Measurements from ENCODE around the gene BBX. TPM values are rescaled to one million over a fixed set of nuclear protein-coding genes. Genes with fewer than 3 reads are reported as not detected.
A peak's percentile ranks its signal among the peaks of the same experiment; 100 is the strongest.

The BBX gene
- total RNA-seq, 1 donor from 2014 or later, result 62.3 TPM

- ATAC-seq, result peak; percentile 59
- Histone ChIP-seq H3K36me3 (no peaks in the 10 kb centered on the region), H3K9me3 (no peaks in the 10 kb centered on the region), H3K27me3 (no peaks in the 10 kb centered on the region), H3K4me1 (no peaks in the 10 kb centered on the region), H3K4me3 (no peak overlapping the region), H3K27ac (no peak overlapping the region)
- intact Hi-C loops (cut with DNase I), result no loop called here
- TF ChIP-seq CTCF (IDR thresholded peaks at IDR 0.05), result no peak
- DNase-seq, result no peak
Measured at GRCh38 chr3:107824822-107825371, 302.1 kb downstream of the BBX start.

GRCh38 chr3:107825556-107825955 is 302.8 kb downstream of the BBX start:
- H3K27ac ChIP-seq, result no peak overlapping the region
- peak; percentile 18 for ATAC-seq
- no peaks in the 10 kb centered on the region for H3K9me3 ChIP-seq
- TF ChIP-seq CTCF (IDR thresholded peaks at IDR 0.05), result no peak
- no peak for DNase-seq
- intact Hi-C loops (cut with DNase I), result no loop called here
- H3K36me3 ChIP-seq, result no peaks in the 10 kb centered on the region
- no peaks in the 10 kb centered on the region for H3K27me3 ChIP-seq
- no peak overlapping the region for H3K4me3 ChIP-seq
- H3K4me1 ChIP-seq, result no peaks in the 10 kb centered on the region

- H3K36me3 ChIP-seq, result no peaks in the 10 kb centered on the region
- no peaks in the 10 kb centered on the region for H3K27me3 ChIP-seq
- H3K4me3 ChIP-seq, result no peak overlapping the region
- no peak for DNase-seq
- TF ChIP-seq CTCF (IDR thresholded peaks at IDR 0.05), result no peak
- H3K4me1 ChIP-seq, result no peaks in the 10 kb centered on the region
- no peaks in the 10 kb centered on the region for H3K9me3 ChIP-seq
- no peak overlapping the region for H3K27ac ChIP-seq
- ATAC-seq, result no peak
- intact Hi-C loops (cut with DNase I), result no loop called here
Measured at GRCh38 chr3:107826727-107827126, 304.0 kb downstream of the BBX start.

GRCh38 chr3:107829185-107829584 is 306.4 kb downstream of the BBX start:
- Histone ChIP-seq H3K27me3 (no peaks in the 10 kb centered on the region), H3K27ac (no peak overlapping the region), H3K9me3 (no peaks in the 10 kb centered on the region), H3K4me1 (no peaks in the 10 kb centered on the region), H3K4me3 (no peak overlapping the region), H3K36me3 (no peaks in the 10 kb centered on the region)
- no peak for ATAC-seq
- DNase-seq, result no peak
- no peak for TF ChIP-seq CTCF (IDR thresholded peaks at IDR 0.05)
- intact Hi-C loops (cut with DNase I), result no loop called here

- H3K4me1 ChIP-seq, result no peaks in the 10 kb centered on the region
- ATAC-seq (no peak), DNase-seq (no peak)
- no peaks in the 10 kb centered on the region for H3K36me3 ChIP-seq
- H3K27me3 ChIP-seq, result no peaks in the 10 kb centered on the region
- no peak overlapping the region for H3K4me3 ChIP-seq
- TF ChIP-seq CTCF (IDR thresholded peaks at IDR 0.05), result no peak
- no peak overlapping the region for H3K27ac ChIP-seq
- intact Hi-C loops (cut with DNase I), result no loop called here
- H3K9me3 ChIP-seq, result no peaks in the 10 kb centered on the region
Measured at GRCh38 chr3:107831590-107831989, 308.8 kb downstream of the BBX start.

- ATAC-seq (no peak), DNase-seq (no peak)
- H3K4me1 ChIP-seq, result no peaks in the 10 kb centered on the region
- intact Hi-C loops (cut with DNase I), result no loop called here
- H3K4me3 ChIP-seq, result no peak overlapping the region
- H3K36me3 ChIP-seq, result no peaks in the 10 kb centered on the region
- no peaks in the 10 kb centered on the region for H3K9me3 ChIP-seq
- H3K27me3 ChIP-seq, result no peaks in the 10 kb centered on the region
- no peak overlapping the region for H3K27ac ChIP-seq
- no peak for TF ChIP-seq CTCF (IDR thresholded peaks at IDR 0.05)
Measured at GRCh38 chr3:107833043-107833442, 310.3 kb downstream of the BBX start.
